Astrocyte (in vitro differentiated cells and primary cell): ENCODE results near the gene CSMD2. TPM values are rescaled to one million over a fixed set of nuclear protein-coding genes. Genes with fewer than 3 reads are reported as not detected.

ENCODE experiments used
- DNase-seq: peaks from one replicate; pipeline ENCODE4 v3.0.0-alpha.2; 2010; ENCODE audit warnings: low read depth
- FAIRE-seq: peaks from 2 replicates; lab custom pipeline; 2011; peaks lifted over from hg19 to GRCh38; lab: Jason Lieb, UNC
- H2AFZ ChIP-seq: 2 replicates; pipeline ENCODE4 v1.6.0; 2012; ENCODE audit warnings: low read depth, low read length, inconsistent platforms
- H3K27ac ChIP-seq: 2 replicates; pipeline ENCODE4 v1.5.1; 2011; ENCODE audit warnings: low read depth, low read length, inconsistent platforms
- H3K27me3 ChIP-seq: 2 replicates; pipeline ENCODE4 v1.6.0; 2011; ENCODE audit warnings: low read length, inconsistent platforms; ENCODE audit not compliant: insufficient read depth
- H3K36me3 ChIP-seq: 2 replicates; pipeline ENCODE4 v1.5.1; 2011; ENCODE audit warnings: low read length, inconsistent platforms; ENCODE audit not compliant: insufficient read depth
- H3K4me1 ChIP-seq: 2 replicates; pipeline ENCODE4 v1.5.1; 2011; ENCODE audit warnings: low read length, inconsistent platforms; ENCODE audit not compliant: insufficient read depth
- H3K4me2 ChIP-seq: 2 replicates; pipeline ENCODE4 v1.6.0; 2012; ENCODE audit warnings: low read length, inconsistent platforms
- H3K4me3 ChIP-seq: 2 replicates; pipeline ENCODE4 v1.5.1; 2011; ENCODE audit warnings: low read depth, mild to moderate bottlenecking, low read length, inconsistent platforms; ENCODE audit not compliant: insufficient read depth
- H3K79me2 ChIP-seq: 2 replicates; pipeline ENCODE4 v1.6.0; 2012; ENCODE audit warnings: mild to moderate bottlenecking, low read length, inconsistent platforms; ENCODE audit not compliant: insufficient read depth
- H3K9ac ChIP-seq: 2 replicates; pipeline ENCODE4 v1.6.0; 2012; ENCODE audit warnings: mild to moderate bottlenecking, low read length, inconsistent platforms
- H3K9me3 ChIP-seq: 2 replicates; pipeline ENCODE4 v1.5.1; 2012; ENCODE audit warnings: low read depth, mild to moderate bottlenecking, low read length, inconsistent platforms; ENCODE audit not compliant: insufficient read depth
- H4K20me1 ChIP-seq: 2 replicates; pipeline ENCODE4 v1.6.0; 2012; ENCODE audit warnings: low read length, inconsistent platforms; ENCODE audit not compliant: insufficient read depth
- H3K27ac Mint-ChIP-seq: one replicate; pipeline ENCODE4 v1.8.0; 2021; ENCODE audit warnings: mild to moderate bottlenecking, mixed read lengths; ENCODE audit not compliant: unreplicated experiment
- H3K27me3 Mint-ChIP-seq: one replicate; pipeline ENCODE4 v1.8.0; 2021; ENCODE audit warnings: low read depth, mixed read lengths; ENCODE audit not compliant: unreplicated experiment
- H3K36me3 Mint-ChIP-seq: one replicate; pipeline ENCODE4 v1.8.0; 2021; ENCODE audit warnings: low read depth, mixed read lengths; ENCODE audit not compliant: unreplicated experiment
- H3K4me1 Mint-ChIP-seq: one replicate; pipeline ENCODE4 v1.8.0; 2021; ENCODE audit warnings: low read depth, mixed read lengths; ENCODE audit not compliant: unreplicated experiment
- H3K4me3 Mint-ChIP-seq: one replicate; pipeline ENCODE4 v1.8.0; 2021; ENCODE audit warnings: mild to moderate bottlenecking, moderate library complexity, mixed read lengths; ENCODE audit not compliant: unreplicated experiment
- H3K9me3 Mint-ChIP-seq: one replicate; pipeline ENCODE4 v1.8.0; 2021; ENCODE audit warnings: mild to moderate bottlenecking, mixed read lengths; ENCODE audit not compliant: unreplicated experiment
- EZH2 ChIP-seq: IDR thresholded peaks from 2 replicates; pipeline ENCODE4 v1.6.1; 2012; ENCODE audit warnings: mild to moderate bottlenecking, low read length, inconsistent platforms; ENCODE audit not compliant: insufficient read depth
- total RNA-seq: library from RNA; stranded (reverse); gene quantifications from 2 replicates; pipeline ENCODE4 v1.2.1, GENCODE V29; 2021
- TF ChIP-seq, protein P1 (sequence below): IDR thresholded peaks from 2 replicates; pipeline ENCODE4 v1.5.1; 2011; ENCODE audit warnings: low read depth, mild to moderate bottlenecking, inconsistent platforms, low read length, moderate library complexity; ENCODE audit not compliant: insufficient read depth

Gene CSMD2
- total RNA-seq, 1 donor from 2014 or later = 11.1 TPM

DNA sequence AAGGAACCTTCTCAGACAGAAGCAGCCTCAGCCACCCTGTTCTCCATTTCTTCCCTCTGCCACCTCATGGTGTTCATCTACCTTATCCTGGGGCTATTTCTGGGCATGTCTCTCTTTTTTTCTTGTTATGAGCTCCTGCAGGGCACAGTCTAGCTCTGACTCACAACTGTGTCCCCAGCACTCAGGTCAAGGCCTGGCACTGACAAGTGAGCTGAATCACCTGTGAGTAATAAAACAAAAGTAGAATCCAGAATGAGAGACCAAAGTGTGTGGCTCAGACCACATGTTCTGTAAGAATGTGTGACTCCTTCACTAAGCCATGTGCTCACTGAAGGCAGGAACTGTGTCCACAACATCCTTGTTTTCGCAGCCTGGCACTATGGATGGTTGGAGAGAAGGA, 34.9 kb upstream of the CSMD2 start:
- FAIRE-seq (peak; percentile 32), DNase-seq (peak; percentile 72)
- H3K4me3 Mint-ChIP-seq = no peak overlapping the region

DNA sequence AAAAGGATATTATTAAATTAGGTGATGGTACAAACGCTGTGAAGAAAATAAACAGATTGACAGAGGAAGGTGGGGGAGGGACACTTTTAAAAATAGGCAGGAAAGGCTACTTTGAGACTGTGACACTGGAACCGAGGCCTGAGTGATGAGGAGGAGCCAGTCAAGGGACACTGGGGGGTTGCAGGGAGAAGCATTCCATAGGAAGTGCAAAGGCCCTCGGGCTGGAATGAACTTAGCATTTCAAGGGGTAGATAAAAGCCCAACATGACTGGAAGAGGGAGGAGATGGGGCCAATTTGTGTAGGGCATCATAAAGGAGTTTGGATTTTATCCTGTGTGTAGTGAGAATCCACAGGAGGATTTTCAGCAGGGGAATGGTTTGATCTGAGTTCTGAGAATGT, 27.6 kb upstream of the CSMD2 start:
- H3K27me3 Mint-ChIP-seq = peaks cover 33% of the 10 kb centered on the region
- Histone ChIP-seq H3K27ac (no peak overlapping the region), H3K9ac (no peak overlapping the region), H4K20me1 (no peaks in the 10 kb centered on the region), H3K4me2 (no peak overlapping the region), H3K27me3 (no peaks in the 10 kb centered on the region), H2AFZ (no peak overlapping the region), H3K4me3 (no peak overlapping the region), H3K4me1 (no peaks in the 10 kb centered on the region), H3K36me3 (no peaks in the 10 kb centered on the region), H3K79me2 (no peaks in the 10 kb centered on the region), H3K9me3 (peaks cover 6% of the 10 kb centered on the region)
- no peak for DNase-seq
- no peaks in the 10 kb centered on the region for H3K4me1 Mint-ChIP-seq
- H3K4me3 Mint-ChIP-seq = no peak overlapping the region
- no peaks in the 10 kb centered on the region for H3K36me3 Mint-ChIP-seq
- no peak for TF ChIP-seq EZH2
- TF ChIP-seq, protein P1, sequence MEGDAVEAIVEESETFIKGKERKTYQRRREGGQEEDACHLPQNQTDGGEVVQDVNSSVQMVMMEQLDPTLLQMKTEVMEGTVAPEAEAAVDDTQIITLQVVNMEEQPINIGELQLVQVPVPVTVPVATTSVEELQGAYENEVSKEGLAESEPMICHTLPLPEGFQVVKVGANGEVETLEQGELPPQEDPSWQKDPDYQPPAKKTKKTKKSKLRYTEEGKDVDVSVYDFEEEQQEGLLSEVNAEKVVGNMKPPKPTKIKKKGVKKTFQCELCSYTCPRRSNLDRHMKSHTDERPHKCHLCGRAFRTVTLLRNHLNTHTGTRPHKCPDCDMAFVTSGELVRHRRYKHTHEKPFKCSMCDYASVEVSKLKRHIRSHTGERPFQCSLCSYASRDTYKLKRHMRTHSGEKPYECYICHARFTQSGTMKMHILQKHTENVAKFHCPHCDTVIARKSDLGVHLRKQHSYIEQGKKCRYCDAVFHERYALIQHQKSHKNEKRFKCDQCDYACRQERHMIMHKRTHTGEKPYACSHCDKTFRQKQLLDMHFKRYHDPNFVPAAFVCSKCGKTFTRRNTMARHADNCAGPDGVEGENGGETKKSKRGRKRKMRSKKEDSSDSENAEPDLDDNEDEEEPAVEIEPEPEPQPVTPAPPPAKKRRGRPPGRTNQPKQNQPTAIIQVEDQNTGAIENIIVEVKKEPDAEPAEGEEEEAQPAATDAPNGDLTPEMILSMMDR = no peak
- H3K27ac Mint-ChIP-seq = no peak overlapping the region
- H3K9me3 Mint-ChIP-seq = peaks cover 3% of the 10 kb centered on the region
- FAIRE-seq = no peak

More for the DNA sequence above, 34.9 kb upstream of the CSMD2 start:
- peaks cover 20% of the 10 kb centered on the region for H3K27me3 Mint-ChIP-seq
- peak overlapping the region; percentile 30 for H3K4me2 ChIP-seq
- no peaks in the 10 kb centered on the region for H3K27me3 ChIP-seq
- H3K9ac ChIP-seq = no peak overlapping the region
- no peak overlapping the region for H3K27ac ChIP-seq
- H3K9me3 ChIP-seq = no peaks in the 10 kb centered on the region
- H3K27ac Mint-ChIP-seq = no peak overlapping the region
- peaks cover 7% of the 10 kb centered on the region for H3K4me1 Mint-ChIP-seq
- TF ChIP-seq, protein P1 = no peak
- TF ChIP-seq EZH2 = no peak
- no peaks in the 10 kb centered on the region for H3K79me2 ChIP-seq
- no peaks in the 10 kb centered on the region for H3K36me3 Mint-ChIP-seq
- H2AFZ ChIP-seq = no peak overlapping the region
- H3K4me1 ChIP-seq = no peaks in the 10 kb centered on the region
- H3K9me3 Mint-ChIP-seq = peaks cover 5% of the 10 kb centered on the region
- H3K4me3 ChIP-seq = no peak overlapping the region
- H3K36me3 ChIP-seq = no peaks in the 10 kb centered on the region
- no peaks in the 10 kb centered on the region for H4K20me1 ChIP-seq

DNA sequence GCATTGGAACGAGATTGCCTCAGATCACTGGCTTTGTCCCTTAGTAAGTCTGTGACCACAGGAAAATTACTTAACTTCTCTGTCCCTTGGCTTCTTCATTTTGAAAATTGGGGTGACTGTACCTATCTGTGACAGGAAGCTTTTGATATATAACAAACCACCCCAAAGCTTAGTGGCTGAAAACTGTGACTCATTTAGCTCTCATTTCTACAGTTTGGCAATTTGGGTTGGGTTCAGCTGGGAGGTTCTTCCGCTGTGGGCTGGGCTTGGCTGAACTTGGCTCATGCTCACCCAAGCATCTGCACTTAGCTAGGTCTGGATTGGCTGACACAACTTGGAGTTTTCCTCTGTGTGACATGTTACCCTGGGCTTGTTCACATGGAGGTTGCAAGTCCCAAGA, 25.7 kb upstream of the CSMD2 start:
- Histone ChIP-seq H3K4me2 (no peak overlapping the region), H3K4me1 (no peaks in the 10 kb centered on the region), H3K27ac (no peak overlapping the region), H3K36me3 (no peaks in the 10 kb centered on the region), H3K9ac (no peak overlapping the region), H3K9me3 (peaks cover 6% of the 10 kb centered on the region), H4K20me1 (no peaks in the 10 kb centered on the region), H2AFZ (no peak overlapping the region), H3K4me3 (no peak overlapping the region), H3K79me2 (no peaks in the 10 kb centered on the region), H3K27me3 (peaks cover 5% of the 10 kb centered on the region)
- Mint-ChIP-seq H3K4me3 (no peak overlapping the region), H3K36me3 (no peaks in the 10 kb centered on the region), H3K4me1 (no peaks in the 10 kb centered on the region), H3K27ac (no peak overlapping the region), H3K9me3 (peaks cover 3% of the 10 kb centered on the region), H3K27me3 (peaks cover 41% of the 10 kb centered on the region)
- TF ChIP-seq, protein P1 = no peak
- no peak for TF ChIP-seq EZH2
- FAIRE-seq = no peak
- DNase-seq = no peak
